IPS-11a (cell line): Measurements from ENCODE around the gene CHMP6.

ENCODE experiments used
- H3K4me3 ChIP-seq: one replicate; pipeline ENCODE4 v1.5.1; 2013; ENCODE audit warnings: low read depth, low read length, control low read depth

Gene CHMP6

DNA sequence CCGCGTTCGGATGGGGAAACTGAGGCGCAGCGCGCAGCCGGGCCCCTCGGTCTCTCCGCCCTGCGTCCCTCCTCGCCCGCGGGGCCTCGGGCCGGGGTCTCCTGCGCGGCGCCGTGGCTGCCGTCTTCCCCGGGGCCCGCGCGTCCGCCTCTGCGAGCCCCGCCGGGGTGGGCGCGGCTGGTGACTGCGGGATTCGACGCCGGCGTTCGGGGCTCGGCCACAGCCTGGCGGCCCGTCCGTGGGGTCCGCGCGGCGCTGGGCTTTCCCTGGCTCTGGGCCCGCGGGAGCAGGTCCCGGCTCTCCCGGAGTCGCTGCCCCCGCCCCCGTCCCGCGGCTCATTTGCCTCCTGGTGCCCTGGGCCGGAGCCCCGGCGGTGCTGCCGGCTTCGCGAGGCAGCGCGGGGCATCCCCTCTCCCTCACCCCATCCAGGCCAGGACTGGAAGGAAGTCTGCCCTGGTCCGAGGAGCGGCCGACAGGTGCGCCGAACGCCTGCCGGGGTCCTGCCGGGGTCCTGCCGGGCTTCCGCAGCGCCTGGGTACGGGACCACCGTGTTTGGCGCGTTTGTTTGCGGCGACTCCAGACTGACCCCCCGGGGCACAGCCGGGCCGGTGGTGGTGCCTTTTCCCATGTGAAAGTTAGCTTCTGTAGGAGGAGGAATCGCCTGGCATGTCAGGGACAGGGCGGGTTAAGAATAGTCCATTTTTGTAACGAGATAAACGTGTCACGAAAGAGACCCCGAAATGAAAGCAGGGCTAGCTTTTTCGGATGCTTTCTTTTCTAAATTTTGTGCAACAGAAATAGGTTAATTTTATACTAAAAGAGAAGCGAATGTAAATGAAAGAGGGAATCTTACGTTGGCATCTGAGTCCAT is 671 bp downstream of the CHMP6 start:
- peak overlapping the region; percentile 54 for H3K4me3 ChIP-seq

DNA sequence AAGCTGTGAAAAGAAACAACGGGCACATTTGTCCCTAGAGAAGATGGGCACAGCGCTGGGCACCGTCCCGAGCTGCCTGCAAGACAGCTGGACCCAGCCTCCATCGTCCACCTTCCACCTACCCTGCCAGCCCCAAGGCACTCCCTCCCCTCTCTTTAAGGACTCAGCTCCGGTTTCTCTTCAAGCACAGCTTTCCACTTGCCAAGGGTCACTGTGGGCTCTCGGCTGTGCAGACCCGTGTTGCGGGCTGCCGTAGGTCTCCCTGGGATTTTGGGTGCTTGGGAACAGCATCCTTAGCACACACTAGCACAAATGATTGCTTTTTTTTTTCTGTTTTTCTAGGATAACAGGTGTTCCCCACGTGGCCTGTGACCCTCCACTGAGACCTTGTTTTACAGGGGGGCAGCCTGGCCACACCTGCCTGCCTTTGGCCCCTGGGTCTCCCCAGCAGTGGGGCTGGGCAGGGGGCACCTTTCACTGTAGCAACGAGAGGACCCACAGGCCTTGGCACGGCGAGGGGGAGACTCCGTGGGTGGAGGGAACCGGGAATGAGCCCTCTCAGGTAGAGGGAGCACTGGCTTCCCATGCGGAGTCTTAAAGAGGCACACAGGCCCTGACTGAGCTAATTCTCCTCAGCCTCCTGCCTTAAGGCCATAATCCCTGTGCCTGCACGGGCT is 1.4 kb downstream of the CHMP6 start:
- peak overlapping the region; percentile 54 for H3K4me3 ChIP-seq

DNA sequence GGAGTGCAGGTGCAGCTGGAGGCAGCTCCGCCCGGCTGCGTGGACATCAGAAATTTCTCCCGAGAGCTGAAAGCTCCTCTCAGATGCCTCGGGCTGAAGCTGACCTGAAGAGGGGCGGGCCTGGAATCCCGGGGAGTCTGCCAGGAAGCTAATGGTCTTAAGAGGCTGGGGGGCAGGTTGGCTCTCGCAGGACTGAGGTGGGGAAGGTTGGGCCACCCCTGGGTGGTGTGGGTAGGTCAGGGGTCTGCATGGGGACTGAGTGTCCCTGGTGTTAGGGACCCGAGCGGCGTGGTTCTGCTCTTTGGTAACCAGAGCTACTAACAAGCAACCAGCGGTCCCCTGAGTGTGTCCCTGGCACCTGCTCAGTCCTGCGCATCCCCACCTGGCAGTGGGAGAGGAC is 3.5 kb downstream of the CHMP6 start:
- no peak overlapping the region for H3K4me3 ChIP-seq

DNA sequence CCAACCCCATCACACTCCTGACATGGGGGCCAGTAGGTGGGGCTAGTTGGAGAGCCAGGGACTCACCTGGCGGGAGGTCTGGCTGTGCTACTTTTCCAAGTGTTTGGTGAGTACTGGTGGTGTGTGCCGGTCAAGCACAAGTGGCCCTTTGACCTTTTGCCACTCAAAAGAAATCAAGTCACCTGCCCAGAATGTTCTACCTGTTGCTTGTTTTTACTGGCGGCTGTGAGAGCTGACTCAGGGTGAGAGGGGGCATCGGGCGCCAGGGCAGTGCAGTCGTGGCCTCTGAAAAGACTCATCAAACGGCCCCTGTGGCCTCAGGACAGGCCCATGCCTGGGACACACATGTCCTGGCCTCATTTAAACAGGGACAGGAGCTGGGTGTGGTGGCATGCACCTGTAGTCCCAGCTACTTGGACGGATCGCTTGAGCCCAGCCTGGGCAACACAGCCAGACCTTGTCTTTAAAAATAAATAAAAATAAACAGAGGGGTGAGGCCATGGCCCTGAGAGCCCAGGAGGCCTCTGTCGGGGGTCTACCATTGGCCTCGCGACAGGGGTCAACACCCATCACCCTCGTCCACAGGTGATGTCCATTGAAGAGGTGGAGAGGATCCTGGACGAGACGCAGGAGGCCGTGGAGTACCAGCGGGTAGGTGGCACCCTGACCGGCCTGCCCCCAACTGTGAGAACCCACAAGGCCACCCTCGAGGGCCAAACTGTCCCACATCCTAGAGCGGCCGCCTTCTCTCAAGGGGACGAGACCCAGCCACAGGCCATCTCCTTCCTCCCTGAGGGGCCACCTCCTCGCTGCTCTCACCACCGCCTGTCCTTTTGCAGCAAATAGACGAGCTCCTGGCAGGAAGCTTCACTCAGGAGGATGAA is 5.0 kb downstream of the CHMP6 start:
- no peak overlapping the region for H3K4me3 ChIP-seq

DNA sequence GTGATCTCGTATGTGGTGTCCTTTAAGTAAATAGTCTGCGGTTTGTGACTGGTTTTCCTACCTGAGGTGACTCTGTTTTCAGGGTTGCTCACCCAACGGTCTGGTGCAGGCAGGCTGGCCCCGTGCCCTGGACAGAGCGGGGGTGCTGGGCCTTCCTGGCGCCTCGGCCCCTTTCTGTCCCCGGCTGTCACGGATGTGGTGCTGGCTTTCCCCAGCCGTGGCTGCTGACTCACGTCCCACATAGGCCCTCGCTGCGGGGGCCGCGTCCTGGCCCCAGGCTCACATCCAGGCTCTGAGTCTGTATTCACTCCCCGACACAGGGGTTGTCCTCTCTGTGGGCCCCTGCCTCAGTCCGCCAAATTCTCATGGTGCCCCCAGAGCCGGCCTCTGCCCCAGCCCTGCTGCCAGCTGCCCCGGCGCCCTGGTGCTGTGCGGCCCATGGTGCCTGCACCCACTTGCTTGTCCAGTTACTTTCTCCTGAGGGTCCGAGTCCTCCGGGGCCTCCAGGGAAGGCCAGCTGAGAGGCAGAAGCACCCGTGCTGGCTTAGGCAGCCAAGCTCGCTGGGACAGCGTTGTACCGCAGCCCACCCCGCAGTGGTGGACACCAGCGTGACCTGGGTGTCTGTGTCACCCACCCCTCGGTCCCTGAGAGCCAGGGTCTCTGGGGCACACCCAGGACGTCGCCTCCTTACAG is 5.9 kb downstream of the CHMP6 start:
- no peak overlapping the region for H3K4me3 ChIP-seq

DNA sequence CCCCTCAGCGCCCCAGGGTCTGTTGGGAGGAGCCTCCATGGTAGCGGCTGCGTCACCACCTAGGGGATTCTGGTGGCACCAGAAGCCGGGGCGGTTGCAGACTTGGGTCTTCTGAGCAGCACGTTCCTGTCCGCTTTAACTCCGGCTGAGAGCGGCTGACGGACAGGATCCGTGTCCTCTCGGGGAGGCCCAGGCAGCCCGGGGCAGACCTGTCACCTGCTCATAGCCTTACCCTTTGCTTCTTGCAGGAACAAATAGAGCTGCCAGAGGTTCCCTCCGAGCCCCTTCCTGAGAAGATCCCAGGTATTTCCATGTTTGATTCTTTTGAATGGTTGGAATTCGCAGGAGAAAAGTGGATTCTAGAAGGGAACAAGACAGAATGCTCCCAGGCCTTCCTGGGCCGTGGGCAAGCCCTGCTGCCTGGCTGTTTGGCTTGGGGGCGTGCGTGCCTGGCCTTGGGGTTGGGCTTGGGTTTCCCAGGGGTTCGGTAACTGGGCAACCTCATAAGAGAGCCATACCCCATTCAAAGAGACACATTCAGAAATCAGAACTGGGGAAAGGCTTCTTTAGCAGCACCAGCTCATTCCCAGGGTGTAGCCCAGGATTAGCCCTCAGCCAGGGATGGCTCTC is 6.6 kb downstream of the CHMP6 start:
- no peak overlapping the region for H3K4me3 ChIP-seq

DNA sequence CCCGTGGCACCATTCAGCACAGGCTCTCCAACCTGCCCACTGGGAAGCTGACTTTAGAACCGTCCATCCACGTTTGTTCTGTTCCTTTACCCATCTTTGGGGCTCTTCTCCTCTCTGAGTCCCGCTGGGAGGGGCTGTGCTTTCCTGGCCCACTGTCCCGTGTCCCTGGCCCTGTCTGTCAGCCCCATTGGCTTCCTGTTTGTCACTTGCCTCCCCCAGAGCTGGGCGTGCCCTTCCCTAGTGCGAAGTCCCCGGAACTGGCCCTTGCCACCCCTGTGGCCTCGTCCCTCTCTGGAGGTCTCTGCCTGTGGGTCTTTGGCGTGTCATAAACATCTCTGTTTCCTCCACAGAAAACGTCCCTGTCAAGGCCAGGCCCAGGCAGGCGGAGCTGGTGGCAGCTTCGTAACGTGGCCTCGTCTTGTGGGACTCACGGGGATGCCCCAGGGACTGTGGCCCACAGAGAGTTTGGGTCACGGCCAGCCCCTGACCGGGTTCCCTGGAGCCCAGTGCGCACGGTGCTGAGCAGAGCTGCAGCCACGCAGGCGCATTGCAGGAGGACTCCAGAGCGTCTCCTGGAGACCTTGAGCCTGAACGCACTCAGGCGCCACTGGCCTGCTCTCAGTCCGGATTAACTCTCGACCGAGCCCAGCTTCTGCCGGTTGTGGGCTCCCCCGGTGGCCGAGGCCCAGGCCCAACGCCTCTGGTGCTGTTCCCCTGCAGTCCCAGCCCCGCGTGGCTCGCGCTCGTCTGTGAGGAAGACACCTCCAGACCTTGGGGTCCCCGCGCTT is 7.3 kb downstream of the CHMP6 start:
- no peak overlapping the region for H3K4me3 ChIP-seq

DNA sequence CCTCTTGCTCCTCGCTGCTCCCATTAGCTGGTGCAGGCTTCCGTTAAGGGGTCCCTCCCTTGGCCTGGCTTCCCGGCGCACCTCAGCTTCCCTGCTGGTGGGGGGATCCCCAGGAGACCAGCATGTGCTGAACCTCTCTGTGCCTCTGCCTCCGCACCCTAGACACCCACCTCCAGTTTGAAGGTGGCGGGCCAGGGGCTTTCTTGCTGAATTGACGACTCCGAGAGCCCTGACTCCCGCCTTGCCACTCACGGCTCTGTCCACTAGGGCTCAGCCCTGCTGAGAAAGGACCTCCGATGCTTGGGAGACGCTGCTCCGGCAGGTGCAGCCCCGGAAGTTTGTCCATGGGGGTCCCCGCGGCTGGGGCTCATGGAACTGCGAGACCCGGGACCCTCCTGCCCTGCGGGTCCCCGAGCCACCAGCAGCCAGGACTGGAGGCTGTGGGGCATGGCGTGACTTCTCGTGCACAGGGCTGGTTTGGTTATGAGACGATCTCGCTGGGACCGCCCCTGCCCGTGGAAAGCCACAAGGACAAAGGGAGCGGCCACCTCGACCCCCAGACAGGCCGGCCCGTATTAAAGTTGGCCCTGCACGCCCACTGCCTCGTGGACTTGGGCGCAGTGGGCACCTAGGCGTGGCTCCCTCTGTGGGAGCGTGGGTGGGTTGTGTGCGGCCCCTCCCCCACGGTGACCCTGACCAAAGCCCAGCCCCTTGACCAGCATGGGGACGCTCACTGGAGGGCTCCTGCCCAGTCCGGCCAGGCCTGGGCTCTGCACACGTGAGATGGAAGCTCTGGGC is 8.1 kb downstream of the CHMP6 start:
- no peak overlapping the region for H3K4me3 ChIP-seq

DNA sequence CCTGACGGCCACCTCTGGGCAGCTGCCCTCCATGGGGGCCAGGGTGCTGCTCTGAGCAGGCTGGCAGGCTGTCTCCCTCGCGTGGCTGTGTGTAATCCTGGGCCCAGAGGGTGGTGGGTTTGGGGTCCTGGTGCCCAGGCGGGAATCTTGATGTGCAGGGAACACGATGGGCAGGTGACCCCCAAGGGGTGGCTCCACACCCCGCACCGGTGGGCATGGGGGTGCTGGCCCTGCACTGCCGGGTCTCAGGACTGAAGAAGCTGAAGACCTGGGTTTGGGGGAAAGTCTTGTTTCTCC is 8.6 kb downstream of the CHMP6 start:
- H3K4me3 ChIP-seq, result no peak overlapping the region

DNA sequence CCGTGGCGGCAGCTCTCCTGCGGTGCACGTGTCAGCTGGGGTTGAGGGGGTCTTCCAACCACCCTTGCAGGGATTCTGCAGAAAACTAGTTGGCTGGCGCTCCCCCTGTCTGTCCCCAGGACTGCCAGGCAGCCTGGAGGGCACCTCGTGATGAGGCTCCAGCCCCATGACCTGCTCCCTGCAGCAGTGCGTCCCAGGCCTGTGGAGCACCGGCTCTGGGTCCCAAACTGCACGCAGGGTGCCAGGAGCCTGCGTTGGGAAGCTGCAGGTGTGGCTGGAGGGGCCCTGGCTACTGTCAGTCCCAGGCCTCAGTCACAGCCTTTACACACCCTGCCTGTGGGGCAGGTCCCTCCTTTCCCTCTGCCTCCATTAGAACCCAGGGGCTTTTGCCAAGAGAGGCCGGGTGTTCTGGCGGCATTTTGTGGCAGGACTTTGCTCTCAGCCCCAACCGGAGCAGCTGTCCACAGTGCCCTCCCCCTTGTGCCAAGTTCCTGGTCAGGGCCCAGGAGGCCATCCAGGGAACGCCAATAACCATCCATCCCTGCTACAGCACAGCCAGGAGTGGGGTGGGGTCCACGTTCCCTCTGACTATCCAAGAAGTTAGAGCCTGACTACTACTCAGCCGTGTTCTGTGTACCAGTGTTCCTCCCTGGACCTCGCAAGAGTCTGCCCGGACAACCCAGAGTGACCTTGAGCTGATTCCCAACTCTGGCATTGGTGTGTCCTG is 9.2 kb downstream of the CHMP6 start:
- no peak overlapping the region for H3K4me3 ChIP-seq

DNA sequence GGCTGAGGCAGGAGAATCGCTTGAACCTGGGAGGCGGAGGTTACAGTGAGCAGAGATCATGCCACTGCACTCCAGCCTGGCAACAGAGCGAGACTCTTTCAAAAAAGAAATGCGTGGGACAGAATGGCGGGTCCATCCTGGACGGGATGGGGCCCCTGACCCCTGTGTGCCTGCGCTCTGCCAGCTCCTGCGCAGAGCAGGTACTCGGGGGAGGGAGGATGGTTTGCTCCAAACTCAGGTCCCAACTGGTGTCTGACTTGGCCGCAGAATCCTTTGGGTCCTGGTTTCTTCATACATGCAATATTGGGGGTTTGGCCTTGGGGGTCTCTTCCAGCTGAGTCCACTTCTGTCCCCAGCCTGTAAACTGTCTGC is 10.4 kb downstream of the CHMP6 start:
- H3K4me3 ChIP-seq, result no peak overlapping the region

DNA sequence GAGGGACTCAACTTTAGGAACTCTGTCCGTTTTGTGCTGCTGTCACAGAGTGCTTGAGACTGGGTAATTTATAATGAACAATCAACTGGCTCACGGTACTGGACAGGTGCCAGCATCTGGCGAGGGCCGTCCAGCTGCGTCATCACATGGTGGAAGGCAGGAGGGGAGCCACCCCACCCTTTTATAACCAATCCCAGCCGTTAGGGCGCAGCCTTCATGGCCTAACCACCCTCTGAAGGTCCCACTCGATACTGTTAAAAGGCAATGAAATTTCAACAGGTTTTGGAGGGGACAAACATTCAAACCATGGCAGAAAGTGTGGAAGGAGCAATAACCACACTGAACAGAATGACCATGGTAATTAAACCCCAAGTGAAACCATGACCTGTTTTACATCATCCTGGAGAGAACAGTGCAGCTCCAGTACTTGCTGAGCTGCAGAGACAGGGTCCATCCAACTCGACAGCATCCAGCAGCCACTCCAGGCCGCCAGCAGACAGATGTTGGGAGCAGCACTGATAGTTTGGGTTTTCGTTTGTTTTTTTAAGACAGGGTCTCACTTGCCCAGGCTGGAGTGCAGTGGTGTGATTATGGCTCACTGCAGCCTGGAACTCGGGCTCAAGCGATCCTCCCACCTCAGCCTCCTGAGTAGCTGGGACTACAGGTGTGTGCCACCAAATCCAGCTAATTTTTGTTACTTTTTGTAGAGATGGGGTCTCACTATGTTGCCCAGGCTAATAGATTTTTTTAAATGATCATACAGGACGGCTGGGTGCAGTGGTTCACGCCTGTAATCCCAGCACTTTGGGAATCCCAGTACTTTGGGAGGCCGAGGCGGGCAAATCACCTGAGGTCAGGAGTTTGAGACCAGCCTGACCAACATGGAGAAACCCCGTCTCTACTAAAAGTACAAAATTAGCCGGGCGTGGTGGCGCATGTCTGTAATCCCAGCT is 11.0 kb downstream of the CHMP6 start:
- no peak overlapping the region for H3K4me3 ChIP-seq

DNA sequence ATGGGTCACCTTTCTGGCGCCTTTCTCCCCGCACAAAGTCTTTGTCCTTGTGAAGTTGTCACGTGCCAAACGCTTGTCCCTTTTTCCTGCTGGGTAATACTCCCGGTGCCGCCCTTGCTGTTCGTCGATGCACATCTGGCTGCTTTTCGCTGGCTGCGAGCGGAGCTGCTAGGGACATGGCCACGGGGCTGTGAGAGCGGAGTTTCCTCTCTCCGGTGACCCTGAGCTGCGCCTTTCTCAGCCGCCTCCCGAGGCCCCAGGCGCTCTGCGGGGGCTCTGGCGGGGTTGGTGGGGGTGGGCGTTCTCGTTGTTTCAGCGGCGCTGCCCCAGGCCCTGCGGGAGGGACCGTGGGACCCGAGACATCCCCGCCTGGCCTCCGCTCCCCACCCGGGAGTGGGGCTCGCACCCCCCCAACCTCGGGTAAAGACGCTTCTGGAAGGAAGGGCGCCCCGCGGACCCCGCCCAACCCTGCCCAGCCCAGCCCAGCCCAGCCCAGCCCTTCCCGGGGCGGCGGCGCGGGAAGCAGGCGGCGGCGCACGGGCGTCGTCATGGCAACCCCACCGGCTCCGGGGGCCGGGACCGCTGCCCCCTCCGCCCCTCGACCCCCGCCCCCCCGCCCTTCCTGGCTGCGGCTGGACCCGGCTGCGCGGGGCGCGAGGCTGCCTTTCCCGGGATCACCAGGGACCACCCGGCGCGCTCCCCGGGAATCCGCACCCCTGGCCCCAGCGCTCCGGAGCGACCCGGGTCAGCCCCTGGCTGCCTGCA is 12.3 kb downstream of the CHMP6 start:
- H3K4me3 ChIP-seq, result peak overlapping the region; percentile 8

DNA sequence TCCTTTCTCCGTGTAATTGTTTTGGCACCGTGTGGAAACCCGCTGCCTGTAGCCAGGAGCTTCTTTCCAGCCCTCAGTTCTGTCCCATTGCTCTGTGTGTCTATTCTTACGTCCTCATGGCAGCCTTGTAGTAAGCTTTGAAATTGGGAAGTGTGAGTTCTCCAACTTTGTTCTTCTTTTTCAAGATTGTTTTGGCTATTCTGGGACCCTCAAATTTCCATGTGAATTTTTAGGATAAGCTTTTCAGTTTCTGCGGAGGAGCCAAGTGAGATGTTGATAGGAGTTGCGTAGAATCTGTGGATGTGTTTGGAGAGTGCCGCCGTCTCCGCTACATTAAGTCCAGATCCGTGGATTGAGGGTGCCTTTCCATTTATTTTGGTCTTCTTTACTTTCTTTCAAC is 15.2 kb downstream of the CHMP6 start:
- H3K4me3 ChIP-seq, result no peak overlapping the region

DNA sequence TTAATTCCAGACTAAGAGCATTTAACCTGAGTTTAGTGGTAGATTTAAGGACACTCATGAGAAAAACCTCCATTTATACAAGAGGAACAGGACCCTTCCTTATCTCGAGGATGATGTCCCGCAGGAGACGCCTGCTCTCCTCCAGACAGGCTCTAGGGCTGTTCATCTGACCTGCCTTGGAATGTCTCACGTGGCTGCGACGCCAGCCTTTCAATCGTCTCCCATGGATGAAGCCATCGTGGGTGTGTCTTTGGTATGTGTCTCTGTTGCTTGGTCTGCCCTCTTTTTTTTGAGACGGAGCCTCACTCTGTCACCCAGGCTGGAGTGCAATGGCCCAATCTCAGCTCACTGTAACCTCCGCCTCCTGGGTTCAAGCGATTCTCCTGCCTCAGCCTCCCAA is 16.5 kb downstream of the CHMP6 start:
- no peak overlapping the region for H3K4me3 ChIP-seq

DNA sequence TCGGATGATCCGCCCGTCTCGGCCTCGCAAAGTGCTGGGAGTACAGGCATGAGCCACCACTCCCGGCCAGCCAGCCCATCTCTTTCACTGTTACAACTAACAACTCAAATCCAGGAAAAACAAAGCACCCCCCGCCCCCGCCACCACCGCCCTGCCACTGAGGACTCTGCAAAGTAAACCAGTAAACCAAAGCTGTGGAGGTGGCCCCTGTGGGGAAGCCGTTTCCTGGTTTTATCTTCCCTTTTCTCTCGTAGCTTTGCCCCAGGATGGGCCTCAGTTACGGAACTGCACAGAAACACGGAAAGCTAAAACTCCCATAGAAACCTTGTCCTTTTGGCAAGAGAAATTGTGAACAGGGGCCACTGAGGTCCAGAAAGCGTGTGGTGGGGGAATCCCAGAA is 17.5 kb downstream of the CHMP6 start:
- H3K4me3 ChIP-seq, result no peak overlapping the region

DNA sequence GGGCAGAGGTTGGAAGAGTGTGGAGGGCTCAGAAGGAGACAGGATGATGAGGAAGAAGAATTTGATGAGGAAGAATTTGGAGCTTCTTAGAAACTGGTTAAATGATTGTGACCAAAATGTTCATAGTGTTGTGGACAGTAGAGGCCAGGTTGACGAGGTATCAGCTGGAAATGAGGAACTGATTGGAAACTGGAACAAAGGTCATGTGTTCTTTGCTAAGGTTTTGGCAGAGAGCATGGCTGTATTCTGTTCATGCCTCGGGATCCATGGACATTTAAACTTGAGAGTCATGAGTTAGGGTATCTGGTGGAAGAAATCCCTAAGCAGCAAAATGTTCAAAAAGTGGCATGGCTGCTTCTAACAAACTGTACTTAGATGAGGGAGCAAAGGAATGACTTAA is 19.3 kb downstream of the CHMP6 start:
- H3K4me3 ChIP-seq, result no peak overlapping the region
